Measurements from ENCODE around the gene TTC21B.

- TF ChIP-seq, protein P1, sequence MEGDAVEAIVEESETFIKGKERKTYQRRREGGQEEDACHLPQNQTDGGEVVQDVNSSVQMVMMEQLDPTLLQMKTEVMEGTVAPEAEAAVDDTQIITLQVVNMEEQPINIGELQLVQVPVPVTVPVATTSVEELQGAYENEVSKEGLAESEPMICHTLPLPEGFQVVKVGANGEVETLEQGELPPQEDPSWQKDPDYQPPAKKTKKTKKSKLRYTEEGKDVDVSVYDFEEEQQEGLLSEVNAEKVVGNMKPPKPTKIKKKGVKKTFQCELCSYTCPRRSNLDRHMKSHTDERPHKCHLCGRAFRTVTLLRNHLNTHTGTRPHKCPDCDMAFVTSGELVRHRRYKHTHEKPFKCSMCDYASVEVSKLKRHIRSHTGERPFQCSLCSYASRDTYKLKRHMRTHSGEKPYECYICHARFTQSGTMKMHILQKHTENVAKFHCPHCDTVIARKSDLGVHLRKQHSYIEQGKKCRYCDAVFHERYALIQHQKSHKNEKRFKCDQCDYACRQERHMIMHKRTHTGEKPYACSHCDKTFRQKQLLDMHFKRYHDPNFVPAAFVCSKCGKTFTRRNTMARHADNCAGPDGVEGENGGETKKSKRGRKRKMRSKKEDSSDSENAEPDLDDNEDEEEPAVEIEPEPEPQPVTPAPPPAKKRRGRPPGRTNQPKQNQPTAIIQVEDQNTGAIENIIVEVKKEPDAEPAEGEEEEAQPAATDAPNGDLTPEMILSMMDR (conservative IDR thresholded peaks at IDR 0.05 in 1 of 2, IDR thresholded peaks at IDR 0.05 in 1 of 2; ENCODE audit: extremely low read depth in 1 of 2, insufficient read depth in 1 of 2, low read depth in 1 of 2, low read length in 2 of 2), result no peak
- no peak for TF ChIP-seq EZH2 (IDR thresholded peaks at IDR 0.05; ENCODE audit: borderline replicate concordance, low read length)
Measured at GRCh38 chr2:165868211-165868610, 85.4 kb downstream of the TTC21B start.
